Activated CD8-positive, alpha-beta T cell treated with anti-CD3 and anti-CD28 coated beads for 36 hours (primary cell): ENCODE measurements around the gene NEAT1. TPM values are rescaled to one million over a fixed set of nuclear protein-coding genes. Genes with fewer than 3 reads are reported as not detected.

Experiments
- ATAC-seq: fragments of 200-7000 bp; cut with Tn5 transposase; one replicate; pipeline ENCODE4 v1.10.0; 2021; ENCODE audit warnings: mild to moderate bottlenecking, moderate library complexity
- CTCF ChIA-PET: fragments of 350-600 bp; sonication (Branson Sonifier 250); formaldehyde crosslinking; loops from one replicate; lab custom pipeline; 2021; ENCODE audit warnings: antibody characterized with exemption; lab: Charles Lee
- POLR2A ChIA-PET: fragments of 350-600 bp; sonication (Branson Sonifier 250); formaldehyde crosslinking; loops from one replicate; lab custom pipeline; 2021; ENCODE audit warnings: antibody characterized with exemption; lab: Charles Lee
- DNase-seq: peaks from one replicate; pipeline ENCODE4 v3.0.0-alpha.2; 2020
- H3K27ac Mint-ChIP-seq: one replicate; pipeline ENCODE4 v1.8.0; 2021; ENCODE audit warnings: mild to moderate bottlenecking, mixed read lengths
- H3K27me3 Mint-ChIP-seq: one replicate; pipeline ENCODE4 v1.8.0; 2021; ENCODE audit warnings: mixed read lengths
- H3K36me3 Mint-ChIP-seq: one replicate; pipeline ENCODE4 v1.8.0; 2021; ENCODE audit warnings: low read depth, mixed read lengths
- H3K4me1 Mint-ChIP-seq: one replicate; pipeline ENCODE4 v1.8.0; 2021; ENCODE audit warnings: low read depth, mixed read lengths
- H3K4me3 Mint-ChIP-seq: one replicate; pipeline ENCODE4 v1.8.0; 2021; ENCODE audit warnings: mild to moderate bottlenecking, moderate library complexity, mixed read lengths
- H3K9me3 Mint-ChIP-seq: one replicate; pipeline ENCODE4 v1.8.0; 2021; ENCODE audit warnings: mixed read lengths
- intact Hi-C: fragments of 100-400 bp; cut with micrococcal nuclease; formaldehyde crosslinking; loops from one replicate; pipeline ENCODE4 v1.10.0; 2022
- total RNA-seq, 2 experiments: library from RNA; stranded (reverse); gene quantifications; one replicate each; pipeline ENCODE4 v1.2.3, GENCODE V29; 2021
- TF ChIP-seq, protein P1 (sequence below): fragments of 200-600 bp; IDR thresholded peaks from one replicate; pipeline ENCODE4 v1.8.0; 2022; ENCODE audit warnings: antibody characterized with exemption, mild to moderate bottlenecking

The NEAT1 gene
- total RNA-seq, 2 experiments from 2014 or later = 313 to 358 TPM

DNA sequence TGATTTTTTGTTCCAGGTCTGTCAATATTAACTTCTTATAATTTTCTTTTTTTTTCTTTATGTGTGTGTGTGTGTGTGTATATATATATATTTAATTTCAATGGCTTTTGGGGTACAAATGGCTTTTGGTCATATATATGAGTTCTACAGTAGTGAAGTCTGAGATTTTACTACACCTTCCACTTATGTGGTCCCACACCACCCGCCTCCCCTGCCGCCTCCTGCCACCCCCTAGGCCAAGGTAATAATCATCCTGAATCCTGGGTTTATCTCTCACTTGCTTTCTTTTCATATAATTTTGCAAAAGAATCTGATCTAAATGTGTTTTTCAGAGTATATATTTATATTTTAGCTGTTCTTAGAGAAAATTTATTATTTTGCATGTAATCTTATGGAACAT lies 11.1 kb downstream of the NEAT1 start:
- ChIA-PET CTCF (interaction anchor here (0.6 to 1.3 kb wide), 4 partner anchors 8 to 75 kb away, joined by 3 to 5 read pairs (median 3); no protein-coding TSS in a partner anchor), POLR2A (interaction anchor here (0.9 to 1.4 kb wide), 6 partner anchors 10 to 17 kb away, joined by 3 to 9 read pairs (median 3); no protein-coding TSS in a partner anchor)
- no peaks in the 10 kb centered on the region for H3K9me3 Mint-ChIP-seq
- TF ChIP-seq, protein P1, sequence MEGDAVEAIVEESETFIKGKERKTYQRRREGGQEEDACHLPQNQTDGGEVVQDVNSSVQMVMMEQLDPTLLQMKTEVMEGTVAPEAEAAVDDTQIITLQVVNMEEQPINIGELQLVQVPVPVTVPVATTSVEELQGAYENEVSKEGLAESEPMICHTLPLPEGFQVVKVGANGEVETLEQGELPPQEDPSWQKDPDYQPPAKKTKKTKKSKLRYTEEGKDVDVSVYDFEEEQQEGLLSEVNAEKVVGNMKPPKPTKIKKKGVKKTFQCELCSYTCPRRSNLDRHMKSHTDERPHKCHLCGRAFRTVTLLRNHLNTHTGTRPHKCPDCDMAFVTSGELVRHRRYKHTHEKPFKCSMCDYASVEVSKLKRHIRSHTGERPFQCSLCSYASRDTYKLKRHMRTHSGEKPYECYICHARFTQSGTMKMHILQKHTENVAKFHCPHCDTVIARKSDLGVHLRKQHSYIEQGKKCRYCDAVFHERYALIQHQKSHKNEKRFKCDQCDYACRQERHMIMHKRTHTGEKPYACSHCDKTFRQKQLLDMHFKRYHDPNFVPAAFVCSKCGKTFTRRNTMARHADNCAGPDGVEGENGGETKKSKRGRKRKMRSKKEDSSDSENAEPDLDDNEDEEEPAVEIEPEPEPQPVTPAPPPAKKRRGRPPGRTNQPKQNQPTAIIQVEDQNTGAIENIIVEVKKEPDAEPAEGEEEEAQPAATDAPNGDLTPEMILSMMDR = no peak
- no peak for ATAC-seq
- H3K27ac Mint-ChIP-seq = no peak overlapping the region
- no peak for DNase-seq
- peaks cover 63% of the 10 kb centered on the region for H3K36me3 Mint-ChIP-seq
- H3K4me1 Mint-ChIP-seq = peaks cover 87% of the 10 kb centered on the region
- no peaks in the 10 kb centered on the region for H3K27me3 Mint-ChIP-seq
- H3K4me3 Mint-ChIP-seq = no peak overlapping the region
- intact Hi-C loops = no loop called here

DNA sequence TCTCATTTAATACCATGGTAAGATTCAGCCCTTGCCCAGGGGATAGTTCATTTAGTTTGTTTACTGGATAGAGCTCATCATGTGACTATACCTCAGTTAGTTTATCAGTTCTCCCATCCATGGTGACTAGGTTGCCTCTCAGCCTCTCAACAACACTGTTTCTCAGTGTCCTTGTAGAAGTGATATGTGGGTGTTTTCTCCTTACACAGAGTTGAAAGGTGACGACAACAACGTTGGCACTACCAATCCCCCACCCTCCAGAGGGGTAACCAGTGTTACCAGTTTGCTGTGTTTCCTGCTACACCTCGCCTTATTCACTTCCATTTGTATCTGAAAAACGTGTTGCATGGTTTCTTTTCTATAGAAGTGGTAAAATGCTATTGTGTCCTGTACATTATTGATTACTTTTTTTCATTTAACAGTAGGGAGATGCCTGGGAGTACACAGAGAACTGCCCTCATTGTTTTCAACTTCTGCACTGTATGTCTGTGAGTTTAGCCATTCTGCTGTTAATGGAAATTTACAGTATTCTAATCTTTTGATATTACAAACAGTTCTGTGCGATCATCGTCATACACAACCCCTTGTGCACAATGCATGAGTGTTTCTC lies 11.6 kb downstream of the NEAT1 start:
- ATAC-seq (no peak), DNase-seq (no peak)
- H3K27ac Mint-ChIP-seq = peak overlapping the region; percentile 63
- no peaks in the 10 kb centered on the region for H3K27me3 Mint-ChIP-seq
- POLR2A ChIA-PET = interaction anchor here (0.9 to 1.4 kb wide), 6 partner anchors 10 to 18 kb away, joined by 3 to 9 read pairs (median 3); no protein-coding TSS in a partner anchor
- TF ChIP-seq, protein P1 = no peak
- intact Hi-C loops = no loop called here
- CTCF ChIA-PET = interaction anchor here (0.6 to 1.3 kb wide), 4 partner anchors 8 to 74 kb away, joined by 3 to 5 read pairs (median 3); no protein-coding TSS in a partner anchor
- H3K9me3 Mint-ChIP-seq = no peaks in the 10 kb centered on the region
- peaks cover 68% of the 10 kb centered on the region for H3K36me3 Mint-ChIP-seq
- no peak overlapping the region for H3K4me3 Mint-ChIP-seq
- peaks cover 87% of the 10 kb centered on the region for H3K4me1 Mint-ChIP-seq

DNA sequence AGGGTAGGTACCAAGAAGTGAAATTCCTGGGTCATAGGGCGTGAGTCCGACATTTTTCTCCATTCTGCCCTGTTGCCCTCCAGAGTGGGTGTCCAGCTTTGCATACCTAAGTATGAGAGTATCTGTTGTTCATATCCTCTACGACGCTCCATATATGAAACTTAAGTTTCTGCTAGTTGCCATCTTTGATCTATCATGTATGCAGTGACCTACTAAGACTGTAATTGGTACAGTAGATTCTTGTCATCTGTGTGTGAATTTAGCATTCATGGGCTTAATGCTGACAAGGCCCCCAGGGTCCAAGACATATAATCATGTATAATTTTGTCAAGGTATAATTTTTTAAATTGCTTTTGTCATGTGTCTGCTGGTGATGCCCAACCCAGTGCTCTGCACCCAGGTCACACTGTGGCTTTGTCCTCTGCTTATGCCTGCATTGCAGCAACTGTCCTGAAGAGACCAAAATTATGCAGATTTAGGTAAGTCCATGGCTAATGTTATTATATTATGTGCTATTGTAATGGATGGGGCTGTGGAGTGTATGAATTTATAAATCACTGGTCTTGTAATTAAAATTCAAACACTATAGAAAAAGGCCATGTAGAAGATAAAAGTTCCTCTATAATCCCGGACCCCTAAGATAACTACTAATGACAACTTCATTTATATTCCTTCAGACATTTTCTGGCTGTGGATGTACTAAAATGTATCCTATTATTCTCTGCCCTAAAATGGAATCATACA lies 12.2 kb downstream of the NEAT1 start:
- ATAC-seq = no peak
- Mint-ChIP-seq H3K4me1 (peaks cover 87% of the 10 kb centered on the region), H3K4me3 (no peak overlapping the region), H3K36me3 (peaks cover 74% of the 10 kb centered on the region), H3K27me3 (no peaks in the 10 kb centered on the region), H3K27ac (peak overlapping the region; percentile 63), H3K9me3 (no peaks in the 10 kb centered on the region)
- ChIA-PET POLR2A (interaction anchor here (1.2 to 3.4 kb wide), 6 partner anchors 10 to 71 kb away, joined by 4 to 41 read pairs (median 12); partner anchors contain the start of genes MALAT1 and NEAT1), CTCF (interaction anchor here (1.3 kb wide), 1 partner anchor 20 kb away, joined by 3 read pairs; no protein-coding TSS in a partner anchor)
- intact Hi-C loops = no loop called here
- no peak for DNase-seq
- TF ChIP-seq, protein P1 = no peak

DNA sequence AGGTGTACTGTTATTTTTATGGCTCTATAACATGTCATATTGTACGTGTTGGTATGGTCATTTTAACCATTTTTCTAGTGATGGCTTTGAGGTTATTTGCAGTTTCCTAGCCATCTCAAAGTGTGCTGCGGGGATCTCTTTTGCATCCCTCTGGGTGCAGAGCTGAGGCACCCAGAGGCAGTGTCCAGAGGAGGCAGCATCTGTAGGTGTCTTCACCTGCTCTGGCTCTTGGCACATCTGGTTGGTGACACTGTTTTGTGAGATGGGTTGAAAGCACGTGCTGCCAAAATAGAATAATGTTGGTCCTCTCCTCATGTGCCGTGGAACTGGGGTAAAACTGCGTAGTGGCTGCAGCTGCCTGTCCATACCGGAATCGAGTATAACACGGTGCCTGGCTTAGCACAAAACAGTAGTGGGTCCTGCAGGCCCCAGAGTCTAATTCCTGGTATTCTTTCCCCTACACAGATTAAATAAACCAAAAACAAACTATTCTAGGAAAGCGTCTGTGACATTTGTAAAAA lies 12.9 kb downstream of the NEAT1 start:
- TF ChIP-seq, protein P1 = no peak
- no peak for DNase-seq
- H3K4me3 Mint-ChIP-seq = no peak overlapping the region
- H3K4me1 Mint-ChIP-seq = peaks cover 87% of the 10 kb centered on the region
- ChIA-PET CTCF (no interaction called here), POLR2A (interaction anchor here (0.7 to 3.4 kb wide), 6 partner anchors 8 to 70 kb away, joined by 3 to 41 read pairs (median 10); partner anchors contain the start of genes MALAT1 and NEAT1)
- H3K36me3 Mint-ChIP-seq = peaks cover 71% of the 10 kb centered on the region
- H3K9me3 Mint-ChIP-seq = no peaks in the 10 kb centered on the region
- H3K27me3 Mint-ChIP-seq = no peaks in the 10 kb centered on the region
- no peak for ATAC-seq
- peak overlapping the region; percentile 67 for H3K27ac Mint-ChIP-seq
- intact Hi-C loops = no loop called here
